Osteocyte (in vitro differentiated cells): ENCODE results near the gene HEBP1. TPM values are rescaled to one million over a fixed set of nuclear protein-coding genes. Genes with fewer than 3 reads are reported as not detected.

Experiments used
- DNase-seq: peaks from one replicate; pipeline ENCODE4 v3.0.0; 2021; ENCODE audit warnings: mixed read lengths; ENCODE audit not compliant: unreplicated experiment; ENCODE audit errors: extremely low spot score
- H3K27ac Mint-ChIP-seq: one replicate; pipeline ENCODE4 v1.8.0; 2021; ENCODE audit warnings: mild to moderate bottlenecking, mixed read lengths; ENCODE audit not compliant: unreplicated experiment
- H3K27me3 Mint-ChIP-seq: one replicate; pipeline ENCODE4 v1.8.0; 2021; ENCODE audit warnings: mixed read lengths; ENCODE audit not compliant: unreplicated experiment
- H3K36me3 Mint-ChIP-seq: one replicate; pipeline ENCODE4 v1.8.0; 2021; ENCODE audit warnings: mixed read lengths; ENCODE audit not compliant: unreplicated experiment
- H3K4me1 Mint-ChIP-seq: one replicate; pipeline ENCODE4 v1.8.0; 2021; ENCODE audit warnings: mixed read lengths; ENCODE audit not compliant: unreplicated experiment
- H3K4me3 Mint-ChIP-seq: one replicate; pipeline ENCODE4 v1.8.0; 2021; ENCODE audit warnings: mild to moderate bottlenecking, moderate library complexity, mixed read lengths; ENCODE audit not compliant: unreplicated experiment
- H3K9me3 Mint-ChIP-seq: one replicate; pipeline ENCODE4 v1.8.0; 2021; ENCODE audit warnings: mixed read lengths; ENCODE audit not compliant: unreplicated experiment
- long read RNA-seq: library from polyadenylated mRNA; unstranded; transcript quantifications from one replicate; pipeline ENCODE4 v2.0.0, GENCODE V29; 2021
- total RNA-seq: library from RNA; stranded (reverse); gene quantifications from 2 replicates; pipeline ENCODE4 v1.2.1, GENCODE V29; 2021
- TF ChIP-seq, protein P1 (sequence below): fragments of 200-600 bp; sonication (generic); IDR thresholded peaks from 2 replicates; pipeline ENCODE4 v1.5.0; 2021; ENCODE audit warnings: antibody characterized with exemption, mild to moderate bottlenecking, moderate library complexity

The HEBP1 gene, protein sequence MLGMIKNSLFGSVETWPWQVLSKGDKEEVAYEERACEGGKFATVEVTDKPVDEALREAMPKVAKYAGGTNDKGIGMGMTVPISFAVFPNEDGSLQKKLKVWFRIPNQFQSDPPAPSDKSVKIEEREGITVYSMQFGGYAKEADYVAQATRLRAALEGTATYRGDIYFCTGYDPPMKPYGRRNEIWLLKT
- 54.8 and 56.7 TPM in 2 replicates for total RNA-seq
- long read RNA-seq, transcript HEBP1-201 (4 exons, 1,173 nt), result major isoform, 82 of 86 reads
- long read RNA-seq, partial matches to known transcripts, result 2 of 86 reads
- long read RNA-seq, other reads (novel, unspliced or antisense), result 1 of 86 reads

DNA sequence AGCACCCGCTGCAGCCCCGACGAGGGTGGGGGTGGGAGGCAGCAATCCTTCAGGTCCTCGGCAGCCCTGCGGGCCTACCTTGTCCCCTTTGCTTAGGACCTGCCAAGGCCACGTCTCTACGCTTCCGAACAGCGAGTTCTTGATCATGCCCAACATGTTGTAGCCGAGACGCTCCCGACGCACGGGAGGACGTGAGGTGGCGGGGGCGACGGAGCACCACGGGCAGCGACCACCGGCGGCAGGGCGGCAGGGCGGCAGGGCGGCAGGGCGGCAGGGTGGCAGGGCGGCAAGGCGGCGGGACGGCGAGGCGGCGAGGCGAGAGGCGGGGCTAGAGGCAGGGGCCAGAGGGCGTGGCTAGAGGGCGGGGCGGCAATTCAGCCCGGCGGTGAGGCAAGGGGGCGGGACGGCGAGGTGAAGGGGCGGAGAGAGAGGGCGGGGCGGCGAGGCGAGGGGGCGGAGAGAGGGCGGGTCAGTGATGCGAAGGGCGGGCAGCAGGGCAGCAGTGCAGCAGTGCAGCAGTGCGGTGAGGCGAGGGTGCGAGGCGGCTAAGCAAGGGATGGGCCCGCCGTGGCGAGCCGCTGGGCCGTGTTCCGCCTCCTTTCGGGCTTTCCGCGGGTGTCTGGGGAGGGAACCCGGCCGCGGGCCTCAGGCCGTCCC is at the start of gene HEBP1:
Gene HEBP1 (minus strand): TSS at position 307 of the 657 bp plus-strand sequence. CDS start 151 bp downstream, at position 156.
- H3K27me3 Mint-ChIP-seq, result no peaks in the 10 kb centered on the region
- H3K36me3 Mint-ChIP-seq, result peaks cover 2% of the 10 kb centered on the region
- H3K27ac Mint-ChIP-seq, result peak within 1 kb of the TSS; percentile 93

DNA sequence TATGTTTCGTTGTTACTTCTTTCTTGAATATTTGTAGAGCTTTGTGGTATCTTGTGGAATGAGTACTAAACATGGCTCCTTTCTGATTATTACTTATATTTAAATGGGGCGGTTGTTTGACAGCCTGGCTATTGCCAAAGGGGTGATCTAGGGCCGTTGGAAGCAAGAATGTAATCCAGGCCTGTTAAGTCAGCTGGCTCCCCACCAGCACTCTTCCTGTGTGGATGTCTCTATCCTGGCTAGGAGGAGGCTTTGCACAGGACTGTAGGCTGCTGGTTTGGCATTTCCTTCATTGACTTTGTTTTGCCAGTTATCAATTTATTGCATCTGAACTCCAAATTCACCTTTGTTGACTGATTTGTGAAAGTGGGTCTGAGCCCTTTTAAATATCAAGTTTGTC is 49.8 kb upstream of the HEBP1 start:
- H3K4me1 Mint-ChIP-seq, result peaks cover 33% of the 10 kb centered on the region
- no peaks in the 10 kb centered on the region for H3K27me3 Mint-ChIP-seq
- peaks cover 3% of the 10 kb centered on the region for H3K36me3 Mint-ChIP-seq
- peak overlapping the region; percentile 14 for H3K27ac Mint-ChIP-seq
- TF ChIP-seq, protein P1, sequence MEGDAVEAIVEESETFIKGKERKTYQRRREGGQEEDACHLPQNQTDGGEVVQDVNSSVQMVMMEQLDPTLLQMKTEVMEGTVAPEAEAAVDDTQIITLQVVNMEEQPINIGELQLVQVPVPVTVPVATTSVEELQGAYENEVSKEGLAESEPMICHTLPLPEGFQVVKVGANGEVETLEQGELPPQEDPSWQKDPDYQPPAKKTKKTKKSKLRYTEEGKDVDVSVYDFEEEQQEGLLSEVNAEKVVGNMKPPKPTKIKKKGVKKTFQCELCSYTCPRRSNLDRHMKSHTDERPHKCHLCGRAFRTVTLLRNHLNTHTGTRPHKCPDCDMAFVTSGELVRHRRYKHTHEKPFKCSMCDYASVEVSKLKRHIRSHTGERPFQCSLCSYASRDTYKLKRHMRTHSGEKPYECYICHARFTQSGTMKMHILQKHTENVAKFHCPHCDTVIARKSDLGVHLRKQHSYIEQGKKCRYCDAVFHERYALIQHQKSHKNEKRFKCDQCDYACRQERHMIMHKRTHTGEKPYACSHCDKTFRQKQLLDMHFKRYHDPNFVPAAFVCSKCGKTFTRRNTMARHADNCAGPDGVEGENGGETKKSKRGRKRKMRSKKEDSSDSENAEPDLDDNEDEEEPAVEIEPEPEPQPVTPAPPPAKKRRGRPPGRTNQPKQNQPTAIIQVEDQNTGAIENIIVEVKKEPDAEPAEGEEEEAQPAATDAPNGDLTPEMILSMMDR, result no peak
- no peak for DNase-seq
- H3K9me3 Mint-ChIP-seq, result peaks cover 13% of the 10 kb centered on the region
- no peak overlapping the region for H3K4me3 Mint-ChIP-seq

More for the DNA sequence above, at the start of gene HEBP1:
- Mint-ChIP-seq H3K4me1 (peaks cover 33% of the 10 kb centered on the region), H3K9me3 (no peaks in the 10 kb centered on the region), H3K4me3 (peak within 1 kb of the TSS; percentile 93)
- TF ChIP-seq, protein P1, result no peak
- DNase-seq, result peak; percentile 98

DNA sequence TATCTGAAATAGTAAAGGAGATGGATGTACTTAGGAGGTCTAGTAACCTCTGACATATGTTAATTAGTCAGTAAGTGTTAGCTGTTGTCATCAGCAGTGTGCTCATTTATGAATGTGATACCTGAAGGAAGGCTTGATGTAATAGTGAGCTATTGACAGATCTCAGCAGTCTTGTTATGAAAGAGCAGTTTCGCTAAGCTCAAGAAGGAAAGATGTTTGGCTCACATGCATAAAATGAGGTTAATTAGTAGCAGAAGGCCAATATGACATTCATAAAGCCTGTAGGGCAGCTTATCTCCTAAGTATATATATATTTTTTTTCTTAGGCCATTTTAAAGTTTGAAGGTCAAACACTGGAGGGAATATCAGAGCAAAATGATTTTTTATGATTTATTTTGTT is 46.9 kb upstream of the HEBP1 start:
- H3K27ac Mint-ChIP-seq, result no peak overlapping the region
- H3K27me3 Mint-ChIP-seq, result peaks cover 4% of the 10 kb centered on the region
- H3K36me3 Mint-ChIP-seq, result no peaks in the 10 kb centered on the region
- H3K4me1 Mint-ChIP-seq, result peaks cover 40% of the 10 kb centered on the region
- H3K4me3 Mint-ChIP-seq, result no peak overlapping the region
- no peaks in the 10 kb centered on the region for H3K9me3 Mint-ChIP-seq
- DNase-seq, result no peak
- TF ChIP-seq, protein P1, result no peak

DNA sequence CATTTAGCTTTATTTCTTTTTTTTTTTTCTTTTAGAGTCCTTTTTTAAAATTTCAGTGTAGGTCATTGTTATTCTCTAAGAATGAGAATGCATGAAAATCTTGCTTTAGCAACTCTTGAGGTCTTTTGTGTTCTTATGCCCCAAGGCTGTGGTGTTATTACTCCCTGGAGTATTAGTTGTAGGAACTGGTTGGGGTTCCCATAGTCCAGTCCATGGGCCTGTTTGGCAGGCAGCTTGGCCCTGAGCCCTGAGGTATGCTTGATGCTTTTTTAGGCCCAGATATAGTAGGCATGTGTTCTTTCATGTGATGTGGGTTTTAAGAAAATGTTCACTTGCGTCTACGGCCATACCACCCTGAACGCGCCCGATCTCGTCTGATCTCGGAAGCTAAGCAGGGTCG is 45.8 kb upstream of the HEBP1 start:
- Mint-ChIP-seq H3K27me3 (peaks cover 7% of the 10 kb centered on the region), H3K36me3 (no peaks in the 10 kb centered on the region), H3K27ac (no peak overlapping the region), H3K4me1 (peaks cover 33% of the 10 kb centered on the region), H3K9me3 (no peaks in the 10 kb centered on the region), H3K4me3 (no peak overlapping the region)
- no peak for DNase-seq
- TF ChIP-seq, protein P1, result no peak

DNA sequence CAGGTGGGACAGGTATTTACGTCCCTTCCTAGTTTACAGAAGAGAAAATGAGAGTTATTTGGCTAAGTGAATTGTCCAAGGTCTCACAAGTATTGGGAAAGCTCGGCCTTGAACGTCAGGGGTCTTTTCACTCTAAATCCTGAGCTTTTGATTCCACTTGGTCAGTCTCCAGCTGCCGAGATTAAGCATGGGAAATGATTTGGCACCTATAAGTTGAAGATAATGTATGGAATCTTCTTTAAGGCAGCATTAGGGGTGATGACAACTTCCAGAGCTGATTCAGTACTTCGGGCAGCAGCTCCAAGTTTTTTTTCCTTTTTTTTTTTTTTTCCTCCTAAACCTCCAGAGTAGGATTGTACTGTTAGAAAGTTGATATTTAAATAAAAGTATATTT is 44.8 kb upstream of the HEBP1 start:
- Mint-ChIP-seq H3K4me3 (peak overlapping the region; percentile 79), H3K36me3 (no peaks in the 10 kb centered on the region), H3K4me1 (peaks cover 27% of the 10 kb centered on the region), H3K27me3 (peaks cover 7% of the 10 kb centered on the region), H3K9me3 (no peaks in the 10 kb centered on the region), H3K27ac (no peak overlapping the region)
- TF ChIP-seq, protein P1, result no peak
- no peak for DNase-seq
